ENCODE data around the gene RAB7A. TPM values are rescaled to one million over a fixed set of nuclear protein-coding genes. Genes with fewer than 3 reads are reported as not detected.

Gene RAB7A
- total and polyA plus RNA-seq, 2 of the 13 experiments (the other 11 are each of a cell fraction or from before 2014, with no cell fraction given): 26.5 to 182 TPM

GRCh38 chr3:128814060-128814459 is 88.1 kb downstream of the RAB7A start:
- no peak overlapping the region for H3K9ac ChIP-seq (ENCODE audit: insufficient read depth, low read depth, low read length)
- no peak for DNase-seq (ENCODE audit: low spot score)
- H3K36me3 ChIP-seq (replicated peaks in 1 of 2; ENCODE audit: control insufficient read depth in 1 of 2, insufficient read depth in 2 of 2, low read length in 2 of 2): peaks cover 27 to 57% of the 10 kb centered on the region in 2 experiments
- H3K4me2 ChIP-seq (ENCODE audit: low read depth, low read length): no peak overlapping the region
- H3K4me1 ChIP-seq (ENCODE audit: insufficient read depth, low read length): no peaks in the 10 kb centered on the region
- FAIRE-seq: no peak
- H3K9me3 ChIP-seq (ENCODE audit: low read length): no peaks in the 10 kb centered on the region
- peaks cover 2% of the 10 kb centered on the region; the same call in 1 of the 2 replicates for H4K20me1 ChIP-seq (ENCODE audit: insufficient read depth, low read length)
- no peaks in the 10 kb centered on the region for H3K79me2 ChIP-seq (ENCODE audit: insufficient read depth, low read length)
- H3K27ac ChIP-seq (ENCODE audit: extremely low read length, insufficient read depth, low read length): no peak overlapping the region
- in situ Hi-C loops (cut with HindIII; ENCODE audit: extremely low pct_ligation_motif_present, low pct_unique_long_range_greater_than_20kb) (no loop called here), intact Hi-C loops (cut with micrococcal nuclease; ENCODE audit: unreplicated experiment) (no loop called here)
- 93% methylated on average over 5 of the region's 5 CpGs for WGBS (ENCODE audit: low lambda C conversion rate)
- no peak overlapping the region for H2AFZ ChIP-seq (ENCODE audit: low read length)
- H3K4me3 ChIP-seq (replicated peaks in 1 of 3; ENCODE audit: insufficient read depth in 1 of 3, low read depth in 2 of 3, low read length in 3 of 3): no peak overlapping the region
- TF ChIP-seq ZNF24 (IDR thresholded peaks at IDR 0.05): no peak
- no peak for TF ChIP-seq NCOA2 (CRISPR knock-in tag; IDR thresholded peaks at IDR 0.05)
- no peak for TF ChIP-seq ETV5 (CRISPR knock-in tag; IDR thresholded peaks at IDR 0.05; ENCODE audit: borderline replicate concordance)
- TF ChIP-seq RXRA (CRISPR knock-in tag; IDR thresholded peaks at IDR 0.05): no peak
- TF ChIP-seq POGZ (CRISPR knock-in tag; IDR thresholded peaks at IDR 0.05): no peak
- TF ChIP-seq ZNF562 (CRISPR knock-in tag; IDR thresholded peaks at IDR 0.05; ENCODE audit: borderline replicate concordance): no peak
- TF ChIP-seq SMYD3 (CRISPR knock-in tag; IDR thresholded peaks at IDR 0.05): no peak
- no peak for TF ChIP-seq ZNF484 (CRISPR knock-in tag; IDR thresholded peaks at IDR 0.05; ENCODE audit: borderline replicate concordance, low read depth)
- no peak for TF ChIP-seq ZC3H13 (CRISPR knock-in tag; IDR thresholded peaks at IDR 0.05)
- TF ChIP-seq ZNF766 (CRISPR knock-in tag; IDR thresholded peaks at IDR 0.05; ENCODE audit: borderline replicate concordance): no peak
- no peak for ATAC-seq
- CTCF ChIA-PET (ENCODE audit: low intra/inter-chr PET ratio, low total read pairs): no interaction called here
- BruUV-seq (replicated peaks): no TSS peak
- no peaks in the 10 kb centered on the region for H3K27me3 ChIP-seq (ENCODE audit: control insufficient read depth in 1 of 2, insufficient read depth in 2 of 2, low read length in 2 of 2)
- POLR2A ChIA-PET: no interaction called here
